ENCODE data around the gene LRRC8D.

LRRC8D gene

DNA sequence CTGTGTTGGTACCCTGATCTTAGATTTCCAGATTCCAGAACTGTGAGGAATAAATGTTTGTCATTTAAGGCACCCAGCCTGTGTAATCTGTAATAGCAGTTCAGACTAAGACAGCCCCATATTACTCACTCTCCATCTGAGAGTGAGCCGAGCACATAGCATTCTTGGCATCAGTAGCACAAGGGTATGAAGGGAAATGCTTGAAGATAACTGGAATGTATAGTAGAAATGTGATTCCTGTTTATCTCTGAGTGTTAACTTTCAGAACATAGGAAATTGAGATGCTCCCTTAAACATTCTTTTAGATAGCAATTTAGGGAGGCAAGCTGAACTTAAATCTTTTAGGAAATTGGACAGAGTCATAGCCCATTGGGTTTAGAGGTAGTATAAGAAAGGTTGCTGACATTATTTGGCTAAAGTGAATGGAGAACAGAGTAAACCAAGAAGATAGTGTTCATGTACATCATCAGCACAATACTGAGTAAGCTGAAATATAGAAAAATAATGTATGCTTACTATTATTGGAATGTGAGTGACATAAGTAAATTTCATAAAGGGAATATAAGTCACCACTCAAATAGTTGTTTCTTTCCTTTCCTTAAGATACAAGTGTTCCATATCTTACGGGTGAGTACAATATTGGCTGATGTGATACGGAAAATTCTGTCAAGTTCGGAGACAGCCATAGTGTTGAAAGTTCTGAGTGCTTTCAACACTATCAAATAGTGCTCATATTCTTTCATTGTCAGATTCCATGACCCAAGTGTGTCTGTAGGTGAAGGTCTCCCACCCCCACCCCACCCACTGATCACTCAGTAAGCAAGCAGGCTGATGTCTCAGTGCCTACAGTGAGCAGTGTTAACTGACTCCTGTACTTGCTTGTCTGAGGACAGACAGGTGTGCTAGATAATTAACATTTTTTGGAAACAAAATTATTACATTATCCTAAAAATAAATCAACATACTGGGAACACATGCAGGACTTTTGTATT is 73.7 kb downstream of the LRRC8D start:
- ATAC-seq = peak; percentile 99
- no peak for TF ChIP-seq OSR1 (CRISPR knock-in tag; IDR thresholded peaks at IDR 0.05)
- TF ChIP-seq ZC3H10 (CRISPR knock-in tag; IDR thresholded peaks at IDR 0.05) = no peak
- TF ChIP-seq, protein P1, sequence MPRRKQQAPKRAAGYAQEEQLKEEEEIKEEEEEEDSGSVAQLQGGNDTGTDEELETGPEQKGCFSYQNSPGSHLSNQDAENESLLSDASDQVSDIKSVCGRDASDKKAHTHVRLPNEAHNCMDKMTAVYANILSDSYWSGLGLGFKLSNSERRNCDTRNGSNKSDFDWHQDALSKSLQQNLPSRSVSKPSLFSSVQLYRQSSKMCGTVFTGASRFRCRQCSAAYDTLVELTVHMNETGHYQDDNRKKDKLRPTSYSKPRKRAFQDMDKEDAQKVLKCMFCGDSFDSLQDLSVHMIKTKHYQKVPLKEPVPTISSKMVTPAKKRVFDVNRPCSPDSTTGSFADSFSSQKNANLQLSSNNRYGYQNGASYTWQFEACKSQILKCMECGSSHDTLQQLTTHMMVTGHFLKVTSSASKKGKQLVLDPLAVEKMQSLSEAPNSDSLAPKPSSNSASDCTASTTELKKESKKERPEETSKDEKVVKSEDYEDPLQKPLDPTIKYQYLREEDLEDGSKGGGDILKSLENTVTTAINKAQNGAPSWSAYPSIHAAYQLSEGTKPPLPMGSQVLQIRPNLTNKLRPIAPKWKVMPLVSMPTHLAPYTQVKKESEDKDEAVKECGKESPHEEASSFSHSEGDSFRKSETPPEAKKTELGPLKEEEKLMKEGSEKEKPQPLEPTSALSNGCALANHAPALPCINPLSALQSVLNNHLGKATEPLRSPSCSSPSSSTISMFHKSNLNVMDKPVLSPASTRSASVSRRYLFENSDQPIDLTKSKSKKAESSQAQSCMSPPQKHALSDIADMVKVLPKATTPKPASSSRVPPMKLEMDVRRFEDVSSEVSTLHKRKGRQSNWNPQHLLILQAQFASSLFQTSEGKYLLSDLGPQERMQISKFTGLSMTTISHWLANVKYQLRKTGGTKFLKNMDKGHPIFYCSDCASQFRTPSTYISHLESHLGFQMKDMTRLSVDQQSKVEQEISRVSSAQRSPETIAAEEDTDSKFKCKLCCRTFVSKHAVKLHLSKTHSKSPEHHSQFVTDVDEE (CRISPR knock-in tag; IDR thresholded peaks at IDR 0.05) = no peak
- TF ChIP-seq ZNF565 (CRISPR knock-in tag; conservative IDR thresholded peaks at IDR 0.05; ENCODE audit: low read depth) = no peak
- TF ChIP-seq BACH2 (CRISPR knock-in tag; IDR thresholded peaks at IDR 0.05; ENCODE audit: borderline replicate concordance) = no peak
- TF ChIP-seq, protein P2, sequence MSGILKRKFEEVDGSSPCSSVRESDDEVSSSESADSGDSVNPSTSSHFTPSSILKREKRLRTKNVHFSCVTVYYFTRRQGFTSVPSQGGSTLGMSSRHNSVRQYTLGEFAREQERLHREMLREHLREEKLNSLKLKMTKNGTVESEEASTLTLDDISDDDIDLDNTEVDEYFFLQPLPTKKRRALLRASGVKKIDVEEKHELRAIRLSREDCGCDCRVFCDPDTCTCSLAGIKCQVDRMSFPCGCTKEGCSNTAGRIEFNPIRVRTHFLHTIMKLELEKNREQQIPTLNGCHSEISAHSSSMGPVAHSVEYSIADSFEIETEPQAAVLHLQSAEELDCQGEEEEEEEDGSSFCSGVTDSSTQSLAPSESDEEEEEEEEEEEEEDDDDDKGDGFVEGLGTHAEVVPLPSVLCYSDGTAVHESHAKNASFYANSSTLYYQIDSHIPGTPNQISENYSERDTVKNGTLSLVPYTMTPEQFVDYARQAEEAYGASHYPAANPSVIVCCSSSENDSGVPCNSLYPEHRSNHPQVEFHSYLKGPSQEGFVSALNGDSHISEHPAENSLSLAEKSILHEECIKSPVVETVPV (CRISPR knock-in tag; IDR thresholded peaks at IDR 0.05) = no peak
- TF ChIP-seq, protein P3, sequence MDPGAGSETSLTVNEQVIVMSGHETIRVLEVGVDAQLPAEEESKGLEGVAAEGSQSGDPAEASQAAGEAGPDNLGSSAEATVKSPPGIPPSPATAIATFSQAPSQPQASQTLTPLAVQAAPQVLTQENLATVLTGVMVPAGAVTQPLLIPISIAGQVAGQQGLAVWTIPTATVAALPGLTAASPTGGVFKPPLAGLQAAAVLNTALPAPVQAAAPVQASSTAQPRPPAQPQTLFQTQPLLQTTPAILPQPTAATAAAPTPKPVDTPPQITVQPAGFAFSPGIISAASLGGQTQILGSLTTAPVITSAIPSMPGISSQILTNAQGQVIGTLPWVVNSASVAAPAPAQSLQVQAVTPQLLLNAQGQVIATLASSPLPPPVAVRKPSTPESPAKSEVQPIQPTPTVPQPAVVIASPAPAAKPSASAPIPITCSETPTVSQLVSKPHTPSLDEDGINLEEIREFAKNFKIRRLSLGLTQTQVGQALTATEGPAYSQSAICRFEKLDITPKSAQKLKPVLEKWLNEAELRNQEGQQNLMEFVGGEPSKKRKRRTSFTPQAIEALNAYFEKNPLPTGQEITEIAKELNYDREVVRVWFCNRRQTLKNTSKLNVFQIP (CRISPR knock-in tag; IDR thresholded peaks at IDR 0.05; ENCODE audit: borderline replicate concordance, low read depth) = 0 out of 2 replicates have a peak, but pooled peaks have one; percentile 51
- no peak for TF ChIP-seq GLIS3 (CRISPR knock-in tag; IDR thresholded peaks at IDR 0.05)
- no peak for TF ChIP-seq CSDC2 (CRISPR knock-in tag; IDR thresholded peaks at IDR 0.05)
- no peak for TF ChIP-seq ZNF70 (CRISPR knock-in tag; IDR thresholded peaks at IDR 0.05)
- no peak for TF ChIP-seq ESRRG (CRISPR knock-in tag; IDR thresholded peaks at IDR 0.05)
- TF ChIP-seq ZNF8 (CRISPR knock-in tag; IDR thresholded peaks at IDR 0.05) = no peak
- TF ChIP-seq ISL1 (CRISPR knock-in tag; IDR thresholded peaks at IDR 0.05) = peak; percentile 51
- TF ChIP-seq, protein P4, sequence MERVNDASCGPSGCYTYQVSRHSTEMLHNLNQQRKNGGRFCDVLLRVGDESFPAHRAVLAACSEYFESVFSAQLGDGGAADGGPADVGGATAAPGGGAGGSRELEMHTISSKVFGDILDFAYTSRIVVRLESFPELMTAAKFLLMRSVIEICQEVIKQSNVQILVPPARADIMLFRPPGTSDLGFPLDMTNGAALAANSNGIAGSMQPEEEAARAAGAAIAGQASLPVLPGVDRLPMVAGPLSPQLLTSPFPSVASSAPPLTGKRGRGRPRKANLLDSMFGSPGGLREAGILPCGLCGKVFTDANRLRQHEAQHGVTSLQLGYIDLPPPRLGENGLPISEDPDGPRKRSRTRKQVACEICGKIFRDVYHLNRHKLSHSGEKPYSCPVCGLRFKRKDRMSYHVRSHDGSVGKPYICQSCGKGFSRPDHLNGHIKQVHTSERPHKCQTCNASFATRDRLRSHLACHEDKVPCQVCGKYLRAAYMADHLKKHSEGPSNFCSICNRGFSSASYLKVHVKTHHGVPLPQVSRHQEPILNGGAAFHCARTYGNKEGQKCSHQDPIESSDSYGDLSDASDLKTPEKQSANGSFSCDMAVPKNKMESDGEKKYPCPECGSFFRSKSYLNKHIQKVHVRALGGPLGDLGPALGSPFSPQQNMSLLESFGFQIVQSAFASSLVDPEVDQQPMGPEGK (CRISPR knock-in tag; IDR thresholded peaks at IDR 0.05; ENCODE audit: borderline replicate concordance) = no peak
- no peak for TF ChIP-seq ZFP30 (CRISPR knock-in tag; IDR thresholded peaks at IDR 0.05)
- no peak for TF ChIP-seq RARB (CRISPR knock-in tag; IDR thresholded peaks at IDR 0.05)

DNA sequence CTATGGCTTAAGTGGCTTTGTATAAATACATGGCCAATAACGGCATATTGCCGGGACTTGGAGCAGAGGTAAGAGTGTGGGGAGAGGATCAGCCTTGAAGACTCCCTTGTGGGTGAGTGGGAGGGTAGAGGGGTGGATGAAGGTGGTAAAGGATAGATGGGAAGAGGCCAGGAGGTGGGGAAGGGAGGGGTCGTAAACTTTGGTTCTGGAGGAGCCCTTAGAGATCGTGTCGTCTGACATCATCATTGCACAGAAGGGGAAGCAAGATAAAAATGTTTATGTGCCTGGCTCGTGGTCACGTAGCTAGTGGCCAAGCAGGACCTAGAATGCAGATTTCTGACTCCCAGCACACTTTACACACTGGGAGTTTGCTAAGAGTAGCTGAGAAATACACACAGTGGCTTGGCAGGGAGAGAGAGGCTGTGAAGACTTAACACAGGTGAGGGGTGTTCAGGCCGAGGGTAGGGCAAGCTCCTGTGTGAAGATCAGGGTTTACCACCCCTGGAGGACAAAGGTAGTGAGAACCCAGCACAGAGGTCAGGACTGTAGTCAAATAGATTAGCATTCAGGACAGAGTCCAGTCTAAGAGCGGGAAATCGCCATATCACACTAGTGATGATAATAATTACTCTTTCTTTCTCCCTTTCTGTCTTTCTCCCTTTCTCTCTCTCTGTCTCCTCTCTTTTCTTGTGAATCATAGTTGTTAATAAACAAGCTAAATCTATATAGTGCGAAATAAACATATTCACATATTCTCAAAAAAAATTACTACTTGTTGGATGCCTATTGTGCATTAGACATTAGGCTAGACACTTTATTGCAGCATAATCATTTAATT is 75.5 kb downstream of the LRRC8D start:
- no peak for ATAC-seq
- TF ChIP-seq, protein P3 (CRISPR knock-in tag; IDR thresholded peaks at IDR 0.05; ENCODE audit: borderline replicate concordance, low read depth) = no peak
- TF ChIP-seq, protein P1 (CRISPR knock-in tag; IDR thresholded peaks at IDR 0.05) = no peak
- TF ChIP-seq ZFP3 (CRISPR knock-in tag; IDR thresholded peaks at IDR 0.05) (no peak), ESRRG (CRISPR knock-in tag; IDR thresholded peaks at IDR 0.05) (no peak), ZC3H10 (CRISPR knock-in tag; IDR thresholded peaks at IDR 0.05) (no peak), TOX (CRISPR knock-in tag; IDR thresholded peaks at IDR 0.05; ENCODE audit: borderline replicate concordance) (no peak), ARNTL (CRISPR knock-in tag; IDR thresholded peaks at IDR 0.05; ENCODE audit: borderline replicate concordance, low read depth) (no peak), GLIS3 (CRISPR knock-in tag; IDR thresholded peaks at IDR 0.05) (no peak), OSR1 (CRISPR knock-in tag; IDR thresholded peaks at IDR 0.05) (no peak), RARB (CRISPR knock-in tag; IDR thresholded peaks at IDR 0.05) (no peak), BACH2 (CRISPR knock-in tag; IDR thresholded peaks at IDR 0.05; ENCODE audit: borderline replicate concordance) (no peak), PPARA (CRISPR knock-in tag; IDR thresholded peaks at IDR 0.05; ENCODE audit: borderline replicate concordance) (no peak), TCF4 (CRISPR knock-in tag; IDR thresholded peaks at IDR 0.05; ENCODE audit: borderline replicate concordance) (no peak), ZNF565 (CRISPR knock-in tag; conservative IDR thresholded peaks at IDR 0.05; ENCODE audit: low read depth) (no peak)
- TF ChIP-seq, protein P5, sequence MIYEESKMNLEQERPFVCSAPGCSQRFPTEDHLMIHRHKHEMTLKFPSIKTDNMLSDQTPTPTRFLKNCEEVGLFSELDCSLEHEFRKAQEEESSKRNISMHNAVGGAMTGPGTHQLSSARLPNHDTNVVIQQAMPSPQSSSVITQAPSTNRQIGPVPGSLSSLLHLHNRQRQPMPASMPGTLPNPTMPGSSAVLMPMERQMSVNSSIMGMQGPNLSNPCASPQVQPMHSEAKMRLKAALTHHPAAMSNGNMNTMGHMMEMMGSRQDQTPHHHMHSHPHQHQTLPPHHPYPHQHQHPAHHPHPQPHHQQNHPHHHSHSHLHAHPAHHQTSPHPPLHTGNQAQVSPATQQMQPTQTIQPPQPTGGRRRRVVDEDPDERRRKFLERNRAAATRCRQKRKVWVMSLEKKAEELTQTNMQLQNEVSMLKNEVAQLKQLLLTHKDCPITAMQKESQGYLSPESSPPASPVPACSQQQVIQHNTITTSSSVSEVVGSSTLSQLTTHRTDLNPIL (CRISPR knock-in tag; IDR thresholded peaks at IDR 0.05; ENCODE audit: low read depth) = no peak

All from SK-N-SH treated with all-trans-retinoic acid at 6 μM for 48 hours (cell line).